Endometrial microvascular endothelial cells (primary cell): Measurements from ENCODE around the gene TOMM22. TPM values are rescaled to one million over a fixed set of nuclear protein-coding genes. Genes with fewer than 3 reads are reported as not detected.

Experiments
- in situ Hi-C: cut with HindIII; loops from 2 replicates; pipeline ENCODE4 v1.10.0; 2017; ENCODE audit warnings: low sequenced_read_pairs, low pct_unique_long_range_greater_than_20kb; ENCODE audit errors: inconsistent ontology term
- total RNA-seq: library from RNA; depleted of rRNA; stranded (reverse); fragments of >200 nt; gene quantifications from one replicate; pipeline ENCODE4 v1.2.3, GENCODE V29; 2015; ENCODE audit errors: inconsistent ontology term

TOMM22 gene
- total RNA-seq, 1 donor from 2014 or later, result 123 TPM

DNA sequence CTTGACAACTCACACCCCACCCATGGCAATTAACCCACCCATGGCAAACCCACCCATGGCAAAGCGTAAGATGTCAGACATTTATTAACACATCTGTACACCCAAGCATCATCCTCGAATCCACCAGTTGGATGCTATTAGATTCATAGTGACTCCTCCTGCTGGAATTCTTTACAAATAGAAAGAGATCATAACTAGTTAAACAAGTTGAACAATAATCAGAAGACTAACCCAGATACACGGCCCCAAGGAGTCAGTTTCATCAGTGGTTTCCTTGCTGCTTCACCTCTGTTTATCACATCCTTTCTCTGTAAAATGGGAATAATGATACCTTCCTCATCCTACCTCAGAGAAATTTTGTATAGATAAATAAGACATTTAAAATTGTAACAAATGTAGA lies 29.1 kb downstream of the TOMM22 start:
- in situ Hi-C loops, result no loop called here

DNA sequence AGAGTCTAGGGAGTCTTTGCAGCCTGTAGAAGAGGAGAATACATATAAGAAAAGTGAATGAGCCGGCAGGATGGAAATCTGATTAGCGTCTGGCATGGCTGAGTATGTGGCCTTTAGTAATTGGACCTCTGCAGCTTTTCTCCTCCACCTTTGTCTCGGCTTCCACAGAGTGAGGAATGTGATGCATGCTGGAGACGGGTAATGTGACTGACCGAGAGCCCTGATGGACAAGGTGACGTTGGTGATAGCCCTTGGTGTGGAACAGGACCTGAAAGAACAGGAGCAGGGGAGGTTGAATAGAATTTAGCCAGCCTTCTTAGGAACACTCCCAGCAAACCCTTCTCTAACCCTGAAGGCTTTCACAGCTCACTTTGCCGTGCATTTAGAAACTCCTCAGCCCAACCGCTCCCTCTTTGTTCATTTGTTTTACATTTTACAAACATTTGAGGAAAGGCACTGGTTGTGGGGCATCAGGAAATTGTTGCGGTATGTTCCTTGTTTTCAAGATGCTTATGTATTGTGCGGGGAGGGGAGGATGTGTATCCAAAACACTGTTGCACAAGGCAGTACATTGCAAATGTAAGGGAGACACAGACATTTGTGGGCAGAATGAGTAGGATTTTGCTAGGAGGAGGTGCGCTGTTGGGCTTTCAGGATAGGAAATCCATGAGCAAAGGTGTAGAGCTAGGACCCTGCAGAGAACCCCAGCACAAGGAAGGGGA lies 30.9 kb downstream of the TOMM22 start:
- in situ Hi-C loops, result no loop called here

DNA sequence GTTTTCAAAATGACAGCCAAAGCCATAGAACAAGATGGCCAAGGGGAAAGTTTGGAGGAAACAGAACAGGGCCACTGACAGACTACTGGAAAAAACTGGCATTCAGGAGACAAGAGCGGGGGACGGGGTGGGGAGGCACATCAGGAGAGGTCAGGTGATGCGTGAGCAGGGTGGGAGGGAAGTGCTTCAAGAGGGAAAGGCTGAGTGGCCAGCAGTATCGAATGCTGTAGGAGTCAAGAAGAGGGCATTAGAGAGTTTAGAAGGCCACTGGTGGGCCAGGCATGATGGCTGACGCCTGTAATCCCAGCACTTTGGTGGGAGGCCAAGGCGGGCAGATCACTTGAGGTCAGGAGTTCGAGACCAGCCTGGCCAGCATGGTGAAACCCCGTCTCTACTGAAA lies 32.2 kb downstream of the TOMM22 start:
- in situ Hi-C loops, result no loop called here

DNA sequence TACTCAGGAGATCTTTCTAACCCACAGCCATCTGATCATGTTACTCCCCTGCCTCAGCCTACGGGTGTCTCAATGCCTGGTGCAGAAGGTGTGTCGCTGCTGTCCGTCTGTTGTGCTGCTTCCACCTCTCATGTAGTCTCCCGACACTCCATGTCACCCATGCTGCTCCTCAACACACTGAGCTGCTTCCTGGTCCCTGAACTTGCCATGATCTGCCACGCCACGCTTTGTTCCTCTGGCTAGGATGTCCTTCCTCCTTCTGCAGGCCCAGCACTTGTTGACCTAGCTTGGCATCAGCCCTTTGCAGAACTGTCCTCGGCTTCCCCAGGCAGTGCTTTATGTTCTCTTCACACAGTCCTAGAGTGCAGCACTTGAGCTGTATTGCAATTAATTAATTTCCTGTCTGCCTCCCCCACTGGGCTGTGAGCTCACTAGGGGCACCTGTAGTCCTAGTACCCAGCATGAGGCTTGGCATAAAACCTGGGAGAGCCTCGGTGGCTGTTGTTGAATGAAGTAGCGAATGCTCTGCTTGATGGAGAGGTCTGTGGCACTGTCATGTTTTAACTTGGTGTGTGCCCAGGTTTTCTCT lies 33.5 kb downstream of the TOMM22 start:
- in situ Hi-C loops, result no loop called here

DNA sequence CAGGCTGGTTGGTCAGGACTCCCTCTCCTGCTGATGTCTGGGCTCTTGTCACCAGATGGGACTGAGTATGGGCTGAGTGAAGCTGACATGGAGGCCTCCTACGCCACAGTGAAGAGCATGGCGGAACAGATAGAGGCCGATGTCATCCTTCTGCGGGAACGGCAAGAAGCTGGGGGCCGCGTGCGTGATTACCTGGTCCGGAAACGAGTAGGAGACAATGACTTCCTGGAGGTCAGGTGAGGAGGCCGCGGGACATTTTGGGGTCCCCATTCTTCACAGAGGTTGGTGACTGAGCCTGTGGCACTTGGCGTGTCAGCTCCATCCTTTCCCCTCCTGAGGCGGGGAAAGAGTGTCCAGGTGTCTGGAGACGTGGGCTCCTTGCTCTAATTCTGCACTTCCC lies 34.1 kb downstream of the TOMM22 start:
- in situ Hi-C loops, result no loop called here

DNA sequence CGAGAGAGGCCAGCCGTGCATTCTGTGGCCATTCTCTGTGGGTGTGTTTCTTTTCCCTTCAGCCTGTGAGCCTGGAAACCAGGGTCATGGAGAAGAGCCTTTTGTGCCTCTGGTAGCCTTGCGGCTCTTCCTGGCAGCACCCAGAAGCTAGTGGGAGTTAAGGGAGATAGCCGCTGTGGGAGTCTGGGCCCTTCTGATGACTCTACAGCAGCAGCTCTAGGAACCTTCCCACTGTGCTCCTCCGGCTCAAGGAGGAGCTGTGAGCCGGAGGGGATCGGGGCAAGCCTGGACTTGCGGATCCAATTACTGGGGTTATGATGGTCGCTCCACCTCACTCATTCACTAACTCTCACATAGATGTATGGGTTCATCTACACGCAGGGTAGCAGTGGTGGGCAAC lies 34.5 kb downstream of the TOMM22 start:
- in situ Hi-C loops, result no loop called here

DNA sequence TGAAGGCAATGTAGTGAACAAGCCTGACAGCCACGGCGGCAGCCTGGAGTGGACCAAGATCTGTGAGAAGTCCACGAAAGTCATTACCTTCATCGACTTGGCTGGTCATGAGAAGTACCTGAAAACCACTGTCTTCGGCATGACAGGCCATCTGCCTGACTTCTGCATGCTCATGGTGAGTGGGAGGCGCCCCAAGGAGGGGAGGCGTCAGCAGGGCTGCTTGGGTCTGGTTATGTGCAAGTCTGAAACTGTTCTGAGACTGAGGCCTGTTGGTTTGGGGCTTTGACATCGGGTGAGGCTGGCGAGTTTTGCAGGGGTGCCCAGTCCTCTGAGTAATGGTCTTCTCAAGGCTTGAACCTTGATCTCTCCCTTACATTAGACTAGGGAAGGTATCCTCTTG lies 35.1 kb downstream of the TOMM22 start:
- in situ Hi-C loops, result no loop called here

DNA sequence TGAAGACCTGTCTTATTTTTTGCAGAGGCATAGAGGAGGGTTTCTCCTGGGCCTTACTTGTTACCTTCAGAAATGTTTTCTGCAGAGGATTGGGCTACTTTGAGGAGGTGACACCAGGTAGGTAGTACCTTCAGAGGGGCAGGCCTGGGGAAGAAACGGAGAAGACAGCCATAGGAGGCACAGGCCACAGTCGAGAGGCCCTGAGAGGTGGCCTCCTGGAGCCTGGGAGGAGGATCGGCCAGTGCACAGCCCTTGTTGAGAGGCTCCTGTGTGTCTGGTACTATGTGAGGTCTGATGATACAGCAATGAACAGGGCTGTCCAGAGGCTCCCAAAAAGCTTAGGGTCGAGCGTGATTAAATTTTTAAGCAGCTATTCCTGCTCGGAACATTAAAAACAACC lies 35.5 kb downstream of the TOMM22 start:
- in situ Hi-C loops, result no loop called here

DNA sequence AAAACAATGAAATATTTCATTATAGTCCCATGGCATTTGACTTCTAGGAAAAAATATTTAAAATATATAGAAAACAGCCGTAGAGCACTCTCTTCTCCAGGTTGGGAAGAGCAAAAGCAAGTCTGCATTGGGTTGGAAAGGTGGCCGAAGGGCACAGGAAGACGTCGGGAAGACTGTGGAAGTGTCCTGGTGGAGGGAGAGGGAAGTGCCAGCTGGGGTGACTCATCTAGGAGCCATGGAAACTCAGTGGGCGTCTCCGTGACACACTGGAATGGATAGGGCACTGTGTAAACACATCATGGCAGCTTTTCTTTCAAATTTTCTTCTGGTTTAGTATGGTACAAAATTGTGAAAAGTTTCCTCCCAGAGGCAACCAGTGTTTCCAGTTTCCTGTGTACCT lies 36.7 kb downstream of the TOMM22 start:
- in situ Hi-C loops, result no loop called here

DNA sequence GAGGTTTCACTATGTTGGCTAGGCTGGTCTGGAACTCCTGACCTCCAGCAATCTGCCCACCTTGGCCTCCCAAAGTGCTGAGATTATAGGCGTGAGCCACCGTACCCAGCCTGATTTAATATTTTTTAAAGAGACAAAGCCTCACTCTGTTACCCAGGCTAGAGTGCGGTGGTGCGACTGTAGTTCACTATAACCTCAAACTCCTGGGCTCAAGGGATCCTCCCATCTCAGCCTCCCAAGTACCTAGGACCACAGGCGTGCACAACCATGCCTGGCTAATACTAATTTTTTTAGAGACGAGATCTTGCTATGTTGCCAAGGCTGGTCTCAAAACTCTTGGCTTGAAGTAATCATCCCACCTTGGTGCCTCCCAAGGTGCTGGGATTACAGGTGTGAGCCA lies 37.4 kb downstream of the TOMM22 start:
- in situ Hi-C loops, result no loop called here

DNA sequence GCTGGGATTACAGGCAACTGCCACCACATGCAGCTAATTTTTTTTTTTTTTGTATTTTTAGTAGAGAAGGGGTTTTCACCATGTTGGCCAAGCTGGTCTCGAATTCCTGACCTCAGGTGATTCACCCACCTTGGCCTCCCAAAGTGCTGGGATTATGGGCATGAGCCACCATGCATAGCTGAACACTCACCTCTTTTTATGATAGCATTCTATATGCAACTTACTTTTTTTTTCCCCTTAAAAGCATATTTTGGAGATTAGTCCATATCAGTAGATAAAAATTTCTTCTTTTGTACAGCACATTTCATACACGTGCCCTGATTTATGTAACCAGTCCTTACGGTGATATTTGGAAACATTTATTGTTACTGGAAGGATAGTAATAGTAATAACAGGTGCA lies 38.6 kb downstream of the TOMM22 start:
- in situ Hi-C loops, result no loop called here

DNA sequence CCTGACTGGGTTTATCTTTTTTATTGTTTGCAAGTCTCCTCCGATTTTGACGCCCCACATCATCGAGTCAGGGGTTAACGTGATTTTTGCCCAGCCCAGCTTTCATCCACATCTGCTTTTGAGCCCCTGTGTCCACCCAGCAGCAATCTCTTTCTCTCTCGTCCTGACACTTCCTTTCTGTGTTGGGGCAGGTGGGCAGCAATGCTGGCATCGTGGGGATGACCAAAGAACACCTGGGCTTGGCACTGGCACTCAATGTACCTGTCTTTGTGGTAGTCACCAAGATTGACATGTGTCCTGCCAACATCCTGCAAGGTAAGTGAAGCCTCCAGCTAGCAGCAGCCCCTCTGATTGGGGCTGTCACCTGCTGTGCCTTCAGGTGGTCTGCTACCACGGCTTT lies 39.8 kb downstream of the TOMM22 start:
- in situ Hi-C loops, result no loop called here

DNA sequence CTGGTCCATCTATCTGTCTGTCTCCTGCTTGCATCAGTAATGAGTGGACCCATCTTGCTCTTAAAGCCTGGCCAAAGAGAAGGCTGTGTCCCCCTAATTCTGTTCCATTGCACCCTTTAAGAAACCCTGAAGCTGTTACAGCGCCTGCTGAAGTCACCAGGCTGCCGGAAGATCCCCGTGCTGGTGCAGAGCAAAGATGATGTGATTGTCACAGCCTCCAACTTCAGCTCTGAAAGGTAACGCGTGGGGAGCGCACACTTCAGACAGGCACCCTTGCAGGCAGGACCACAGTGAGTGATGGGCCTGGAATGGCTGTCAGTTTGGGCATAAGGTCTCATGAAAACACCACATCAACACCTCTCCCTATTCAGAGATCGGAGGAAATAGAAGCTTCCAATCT lies 42.4 kb downstream of the TOMM22 start:
- in situ Hi-C loops, result no loop called here

DNA sequence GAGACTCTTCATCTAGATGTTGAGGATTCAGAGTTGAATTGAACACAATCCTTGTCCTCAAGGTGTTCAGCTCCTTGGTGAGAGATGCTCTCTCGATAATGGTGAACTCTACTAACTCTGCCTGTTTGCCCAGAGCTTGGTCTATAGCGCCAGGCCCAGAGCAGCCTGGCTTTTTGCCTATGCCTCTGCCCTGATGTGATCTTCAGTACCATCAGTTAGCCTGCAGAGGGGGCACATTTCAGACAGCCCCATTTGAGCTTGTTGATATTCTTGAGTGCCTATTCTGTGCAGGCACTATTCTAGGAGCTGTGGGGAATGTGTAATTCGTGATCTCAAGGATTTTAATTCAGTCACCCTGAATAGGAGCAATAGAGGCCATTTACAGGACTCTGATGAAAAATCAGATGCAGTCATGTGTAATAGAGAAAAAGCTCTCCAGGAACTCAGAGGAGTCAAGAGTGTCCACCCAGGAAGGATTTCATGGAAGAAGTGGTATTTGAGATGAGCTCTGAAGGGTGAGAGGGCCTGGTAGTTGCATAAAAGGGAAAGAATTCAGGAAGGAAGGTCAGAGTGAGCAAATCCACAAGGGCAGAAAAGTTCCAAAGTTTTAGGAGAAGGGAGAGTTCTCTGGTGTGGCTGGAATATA lies 43.3 kb downstream of the TOMM22 start:
- in situ Hi-C loops, result no loop called here

DNA sequence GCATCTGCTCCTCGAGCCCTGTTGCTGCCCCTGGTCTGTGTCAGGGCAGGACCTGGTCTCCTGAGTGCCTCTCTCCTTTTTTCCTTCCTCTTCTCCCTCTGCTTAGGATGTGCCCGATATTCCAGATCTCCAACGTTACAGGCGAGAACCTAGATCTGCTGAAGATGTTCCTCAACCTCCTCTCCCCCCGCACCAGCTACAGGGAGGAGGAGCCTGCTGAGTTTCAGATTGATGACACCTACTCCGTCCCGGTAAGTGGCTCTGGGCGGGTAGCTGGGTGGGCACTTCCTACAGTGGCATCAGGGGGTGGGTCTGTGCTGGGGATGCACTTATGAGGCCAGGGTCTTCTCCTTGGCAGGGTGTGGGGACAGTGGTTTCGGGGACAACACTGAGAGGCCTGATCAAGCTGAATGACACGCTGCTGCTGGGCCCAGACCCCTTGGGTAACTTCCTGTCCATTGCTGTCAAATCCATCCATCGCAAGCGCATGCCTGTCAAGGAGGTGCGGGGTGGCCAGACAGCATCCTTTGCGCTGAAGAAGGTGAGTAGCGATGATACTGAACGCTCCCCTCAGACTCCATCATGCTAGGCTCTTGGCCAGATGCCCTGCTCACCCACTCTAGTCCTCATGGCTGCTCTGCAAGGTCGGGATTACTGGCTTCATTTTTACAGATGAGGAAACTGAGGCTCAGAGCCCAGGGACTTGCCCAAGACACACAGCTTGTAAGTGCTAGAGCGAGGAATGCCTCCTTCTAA lies 44.3 kb downstream of the TOMM22 start:
- in situ Hi-C loops, result no loop called here

DNA sequence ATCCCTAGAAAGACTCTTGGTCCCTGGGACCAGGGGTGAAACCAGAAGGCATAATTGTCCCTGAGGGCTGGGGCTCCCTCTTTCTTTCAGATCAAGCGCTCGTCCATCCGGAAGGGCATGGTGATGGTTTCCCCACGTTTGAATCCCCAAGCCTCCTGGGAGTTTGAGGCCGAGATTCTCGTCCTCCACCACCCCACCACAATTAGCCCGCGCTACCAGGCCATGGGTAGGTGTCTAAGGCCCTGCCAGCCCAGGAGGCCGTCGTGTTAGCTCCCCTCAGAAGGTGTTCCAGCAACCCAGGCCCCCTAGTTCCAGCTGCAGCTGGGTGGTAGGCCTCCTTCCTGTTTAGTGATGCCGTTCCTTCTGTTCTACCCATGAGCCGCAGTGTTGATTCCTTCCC lies 45.4 kb downstream of the TOMM22 start:
- in situ Hi-C loops, result no loop called here

DNA sequence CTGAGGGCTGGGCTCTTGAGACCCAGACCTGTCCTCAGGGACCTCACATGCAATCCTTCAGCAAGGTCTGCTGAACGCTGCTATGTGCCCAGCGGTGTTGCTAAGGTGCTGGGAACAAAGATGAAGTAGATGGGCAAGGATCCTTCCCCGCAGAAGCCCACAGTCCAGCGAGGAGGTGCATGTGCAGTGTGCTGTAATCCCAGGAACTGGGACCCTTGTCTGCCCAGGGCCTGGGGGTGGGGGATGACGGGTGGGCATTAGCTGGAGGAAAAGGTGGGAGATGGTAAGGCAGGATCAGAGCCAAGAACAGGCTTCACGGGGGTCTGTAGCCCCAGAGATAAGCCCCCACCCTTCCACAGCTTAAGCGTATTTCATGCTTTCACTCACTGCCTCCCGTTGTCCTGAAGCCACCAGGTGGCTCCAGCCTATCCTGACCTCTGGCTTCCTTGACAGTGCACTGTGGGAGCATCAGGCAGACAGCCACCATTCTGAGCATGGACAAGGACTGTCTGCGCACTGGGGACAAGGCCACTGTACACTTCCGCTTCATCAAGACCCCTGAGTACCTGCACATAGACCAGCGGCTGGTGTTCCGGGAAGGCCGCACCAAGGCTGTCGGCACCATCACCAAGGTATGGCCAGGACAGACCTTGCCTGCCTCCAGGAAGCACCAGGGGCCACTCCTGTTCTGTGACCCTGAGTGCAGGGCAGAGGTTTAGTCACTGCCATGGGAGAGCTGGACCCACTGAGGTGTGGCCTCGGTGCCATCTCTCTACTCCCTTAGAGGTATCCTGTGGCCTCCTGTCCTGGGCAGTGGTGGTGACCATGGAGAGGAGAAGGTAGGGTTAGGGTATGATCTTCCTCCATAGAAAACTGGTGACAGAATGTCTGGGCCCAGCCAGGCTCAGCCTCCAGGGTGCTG lies 46.0 kb downstream of the TOMM22 start:
- in situ Hi-C loops, result no loop called here

DNA sequence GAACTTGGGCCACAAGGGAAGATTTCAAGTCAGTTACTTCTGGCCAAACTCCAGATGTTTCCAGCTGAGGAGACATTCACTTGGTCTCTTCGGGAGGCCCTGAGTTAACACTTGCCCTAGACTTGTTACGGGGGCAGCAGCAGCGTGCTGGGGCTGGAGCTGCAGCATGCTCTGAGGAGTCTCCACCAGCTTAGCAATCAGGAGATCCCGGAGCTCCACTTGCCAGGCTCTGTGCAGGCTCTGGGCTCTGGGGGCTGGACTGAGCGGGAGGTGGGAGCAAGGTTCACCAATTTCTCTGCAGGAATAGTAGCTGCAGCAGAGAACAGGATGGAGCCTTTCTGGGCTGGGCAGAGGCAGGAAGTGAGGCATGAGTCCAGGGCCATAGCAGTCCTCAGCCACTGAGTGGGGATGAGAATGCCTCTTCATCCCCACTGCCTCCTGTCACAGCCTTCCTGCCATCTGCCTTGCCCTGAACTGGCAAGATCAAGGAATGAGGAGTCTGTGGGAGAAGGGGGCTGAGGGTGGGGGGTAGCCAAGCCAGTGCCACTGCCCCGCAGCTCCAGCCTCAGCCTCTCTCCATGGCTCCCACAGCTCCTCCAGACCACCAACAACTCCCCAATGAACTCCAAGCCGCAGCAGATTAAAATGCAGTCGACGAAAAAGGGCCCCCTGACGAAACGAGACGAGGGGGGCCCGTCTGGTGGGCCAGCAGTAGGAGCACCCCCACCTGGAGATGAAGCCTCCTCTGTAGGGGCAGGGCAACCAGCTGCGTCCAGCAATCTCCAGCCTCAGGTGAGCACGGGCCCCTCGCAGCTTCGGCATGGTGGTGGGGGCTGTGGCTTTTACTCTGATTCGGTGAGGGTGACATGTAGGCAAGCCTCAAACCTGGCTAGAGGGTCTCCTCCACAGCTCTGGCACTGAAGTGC lies 47.4 kb downstream of the TOMM22 start:
- in situ Hi-C loops, result no loop called here
